GM08714 (cell line): ENCODE data around the gene GPC3.
"Not testable (repeated sequence)": the region's sequence is repeated elsewhere in the genome, so short reads cannot be mapped to it uniquely, and the experiment has no call there.

ENCODE experiments used
- H3K4me3 ChIP-seq: fragments of 200-500 bp; sonication (Bioruptor generic); 2 replicates; pipeline ENCODE4 v1.5.1; 2014; ENCODE audit warnings: mild to moderate bottlenecking, low read length, inconsistent platforms
- ZNF274 ChIP-seq: IDR thresholded peaks from 2 replicates; pipeline ENCODE4 v1.6.1; 2012; ENCODE audit warnings: mild to moderate bottlenecking, low read depth, low read length

GPC3 gene

DNA sequence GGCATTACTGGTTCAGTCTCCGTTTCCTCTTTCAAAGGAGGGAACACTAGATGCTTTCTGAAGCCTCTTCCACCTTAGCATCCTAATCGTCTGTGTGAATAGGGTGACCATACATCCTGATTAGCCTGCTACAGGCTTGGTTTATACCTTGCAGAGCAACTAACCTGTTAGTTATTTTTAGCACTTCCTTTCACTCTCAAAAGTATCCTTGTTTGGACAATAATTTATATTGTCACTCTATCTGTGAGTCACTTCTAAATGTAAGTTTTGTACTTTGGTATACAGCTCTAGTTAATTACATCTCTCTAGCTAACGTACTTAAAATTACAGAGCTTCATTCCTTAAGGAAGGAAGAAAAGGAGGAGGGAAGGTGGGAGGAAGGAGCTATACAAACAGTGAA, 174.5 kb downstream of the GPC3 start:
- TF ChIP-seq ZNF274: no peak
- no peak overlapping the region for H3K4me3 ChIP-seq

DNA sequence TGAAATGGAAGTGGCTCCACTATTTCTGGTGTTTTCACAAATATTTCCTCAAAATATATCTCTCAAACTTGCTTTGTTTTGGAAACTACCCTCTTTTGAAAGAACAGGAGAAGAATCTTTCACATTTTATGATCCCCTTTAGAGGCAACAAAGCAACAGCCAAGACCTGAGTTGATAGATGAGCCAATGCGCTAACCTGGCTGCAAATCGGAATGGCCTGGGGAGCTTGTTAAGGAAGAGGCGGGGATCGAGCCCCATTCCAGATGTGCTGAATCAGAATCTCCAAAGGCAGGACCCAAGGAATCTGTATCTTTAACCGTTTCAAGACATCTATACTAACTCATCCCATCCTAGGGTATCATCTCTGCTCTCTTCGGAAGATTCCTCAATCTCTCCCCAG, 181.3 kb downstream of the GPC3 start:
- H3K4me3 ChIP-seq: no peak overlapping the region
- TF ChIP-seq ZNF274: no peak

DNA sequence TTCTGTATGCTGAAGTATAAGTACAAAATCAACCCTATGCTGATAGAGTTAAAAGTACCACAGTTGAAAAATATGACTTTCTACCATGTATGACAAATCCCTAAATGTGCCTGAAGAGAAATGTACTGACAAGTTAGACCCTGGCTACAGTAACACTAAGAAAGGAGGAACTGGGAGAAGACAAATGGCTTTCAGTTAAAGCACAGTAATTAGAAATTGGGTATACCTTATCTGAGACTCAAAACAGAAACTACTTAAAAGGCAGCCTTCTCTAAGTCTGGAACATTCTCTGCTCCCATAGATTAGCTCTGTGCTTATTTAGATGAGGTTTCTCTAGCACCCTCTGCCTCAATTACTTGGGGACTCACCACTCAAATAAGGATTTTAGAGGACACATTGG, 189.1 kb downstream of the GPC3 start:
- TF ChIP-seq ZNF274: no peak
- H3K4me3 ChIP-seq: no peak overlapping the region

DNA sequence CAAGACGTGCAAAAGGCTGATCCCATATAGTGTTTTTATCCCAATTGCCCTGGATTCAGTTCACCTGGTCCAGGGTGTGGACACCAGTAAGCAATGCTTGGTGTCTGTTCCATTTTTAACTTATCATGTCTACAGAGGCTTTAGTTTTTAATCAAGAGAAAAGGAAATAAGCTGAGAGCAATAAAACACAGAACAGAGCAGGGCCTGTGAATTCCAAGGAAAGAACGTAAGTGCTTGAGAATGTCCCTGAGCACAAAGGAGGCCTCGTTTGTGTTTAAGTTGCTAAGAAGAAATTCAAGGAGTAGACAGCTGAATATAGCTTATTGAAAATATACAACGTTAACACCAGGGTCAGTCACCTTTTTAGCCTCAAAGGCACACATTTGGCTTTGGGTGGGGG, 191.3 kb downstream of the GPC3 start:
- H3K4me3 ChIP-seq: no peak overlapping the region

DNA sequence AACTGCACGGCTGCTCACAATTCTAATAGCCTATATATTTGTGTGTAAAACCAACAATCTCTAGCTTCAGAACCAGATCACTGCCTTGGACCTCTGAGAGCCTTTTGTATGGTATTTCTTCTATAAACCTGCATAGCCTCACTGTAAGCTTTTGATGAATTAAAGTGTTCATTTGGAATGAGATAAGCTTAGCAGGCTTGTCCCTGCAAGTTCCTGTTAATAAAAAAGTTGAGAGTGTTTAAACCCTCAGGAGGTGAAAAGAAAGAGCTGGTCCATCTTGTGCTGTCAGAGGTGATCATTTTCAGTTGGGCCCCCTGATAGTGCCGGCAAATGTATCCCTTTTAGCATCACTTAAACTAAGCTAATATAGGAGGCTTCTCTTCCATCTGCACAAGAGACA, 191.8 kb downstream of the GPC3 start:
- no peak overlapping the region for H3K4me3 ChIP-seq
- TF ChIP-seq ZNF274: no peak

More for the DNA sequence above, 191.3 kb downstream of the GPC3 start:
- TF ChIP-seq ZNF274: no peak

DNA sequence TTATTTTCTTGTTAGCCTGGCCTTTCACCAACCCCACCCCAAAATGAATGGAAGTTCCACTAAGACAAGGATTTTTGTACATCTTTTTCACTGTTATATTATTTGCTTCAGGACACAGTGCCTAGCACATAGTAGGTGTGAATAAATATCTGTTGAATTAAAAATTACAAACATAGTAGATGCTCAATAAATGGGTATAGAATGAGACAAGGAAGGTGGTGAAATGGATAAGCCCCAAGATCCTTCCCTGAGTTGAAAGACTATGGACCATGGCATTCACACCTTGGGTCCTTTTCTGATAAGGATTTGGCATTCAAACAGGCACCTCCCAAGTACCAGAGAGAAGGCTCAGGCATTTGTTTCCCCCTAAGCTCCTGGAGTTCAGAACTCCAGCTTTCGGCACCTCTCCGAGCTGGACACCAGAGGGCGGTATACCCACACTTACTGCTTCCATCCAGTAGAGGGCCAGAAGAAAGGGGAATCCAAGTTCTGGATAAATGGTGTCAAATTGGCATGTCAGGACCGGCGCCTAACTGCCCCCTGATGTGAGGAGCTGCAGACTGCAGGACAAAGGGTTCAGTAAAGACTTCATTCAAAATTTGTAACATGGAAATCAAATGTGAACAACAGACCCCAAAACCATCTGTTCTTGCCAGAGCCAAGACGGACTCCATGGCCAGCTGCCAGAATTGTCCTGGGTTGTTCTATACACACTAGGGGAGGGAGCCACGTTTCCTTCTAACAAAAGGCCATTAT, 193.0 kb downstream of the GPC3 start:
- no peak overlapping the region for H3K4me3 ChIP-seq
- TF ChIP-seq ZNF274: no peak

DNA sequence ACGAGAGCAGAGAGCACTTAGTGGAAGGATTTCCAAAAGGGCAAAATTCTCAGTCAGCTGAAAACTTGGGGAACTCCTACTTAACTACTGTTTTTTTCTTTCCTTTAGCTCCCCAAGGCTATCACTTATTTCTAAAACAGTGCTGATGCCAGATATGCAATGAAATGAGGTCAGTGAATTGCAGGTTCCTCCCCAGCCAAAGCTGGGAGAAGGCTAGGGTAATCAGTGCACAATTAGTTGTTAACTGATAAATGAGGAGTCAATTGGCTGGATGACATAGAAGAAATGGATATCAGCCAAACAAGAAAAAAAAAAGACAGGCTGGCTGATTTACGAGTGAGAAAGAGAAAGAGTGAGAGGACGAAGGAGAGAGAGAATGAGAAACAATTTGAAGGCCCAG, 195.6 kb downstream of the GPC3 start:
- H3K4me3 ChIP-seq: no peak overlapping the region

DNA sequence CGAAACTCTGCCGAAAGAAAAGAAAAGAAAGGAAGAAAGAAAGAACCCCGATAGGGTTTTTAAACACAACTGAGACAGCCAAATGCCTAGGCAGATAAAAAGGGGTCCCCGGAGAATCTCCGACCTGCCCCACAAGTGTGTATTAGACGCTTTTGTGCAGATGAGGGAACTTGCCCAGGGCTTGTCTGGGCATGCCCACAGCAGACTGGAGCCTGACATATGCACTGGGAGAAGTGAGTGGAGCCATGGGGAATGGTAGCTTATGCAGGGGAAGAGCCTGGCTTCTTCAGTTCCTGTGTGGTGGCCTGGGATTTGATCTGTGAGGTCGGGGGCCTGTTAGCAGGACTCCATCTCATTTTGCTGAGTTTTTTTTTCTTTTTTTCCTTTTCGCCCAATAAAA, 199.0 kb downstream of the GPC3 start:
- no peak for TF ChIP-seq ZNF274
- no peak overlapping the region for H3K4me3 ChIP-seq

More for the DNA sequence above, 195.6 kb downstream of the GPC3 start:
- no peak for TF ChIP-seq ZNF274

DNA sequence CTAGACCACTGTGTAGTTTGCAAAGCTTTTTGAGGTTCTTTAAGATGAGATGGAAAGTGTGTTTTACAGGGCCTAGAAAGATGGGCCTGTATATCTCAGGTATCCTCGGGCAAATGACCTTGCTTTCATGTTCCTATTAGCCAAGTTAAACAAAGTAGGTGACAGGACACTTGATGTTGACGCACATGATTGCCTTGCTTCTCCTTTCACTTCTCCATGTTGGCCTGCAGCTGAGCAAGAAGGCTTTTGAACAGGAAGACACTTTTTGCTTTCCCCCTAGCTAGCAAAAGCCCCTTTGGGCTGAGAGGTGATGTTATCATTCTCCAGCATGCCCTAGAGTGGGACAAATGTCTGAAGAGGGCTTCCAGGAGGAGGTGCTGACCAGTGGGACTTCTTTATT, 202.1 kb downstream of the GPC3 start:
- TF ChIP-seq ZNF274: no peak
- H3K4me3 ChIP-seq: no peak overlapping the region

DNA sequence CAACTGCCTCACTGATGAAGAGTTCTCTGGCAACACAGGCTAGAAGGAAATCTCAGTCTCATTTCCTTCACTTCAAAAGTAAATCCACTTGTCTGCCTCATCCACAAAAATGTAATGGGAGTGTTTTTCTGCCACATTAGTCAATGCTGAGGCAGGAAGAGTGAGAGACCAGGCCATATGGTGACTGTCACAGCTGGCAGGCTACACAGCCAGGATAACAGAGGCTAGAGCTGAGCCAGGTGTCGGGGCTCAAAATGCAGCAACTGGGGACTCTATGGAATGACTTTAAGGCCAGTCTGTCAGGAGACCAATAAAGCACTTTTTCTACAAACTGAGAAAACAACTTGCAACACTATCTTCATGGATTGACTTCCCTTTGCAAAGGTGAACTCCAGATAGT, 204.2 kb downstream of the GPC3 start:
- TF ChIP-seq ZNF274: no peak
- no peak overlapping the region for H3K4me3 ChIP-seq

DNA sequence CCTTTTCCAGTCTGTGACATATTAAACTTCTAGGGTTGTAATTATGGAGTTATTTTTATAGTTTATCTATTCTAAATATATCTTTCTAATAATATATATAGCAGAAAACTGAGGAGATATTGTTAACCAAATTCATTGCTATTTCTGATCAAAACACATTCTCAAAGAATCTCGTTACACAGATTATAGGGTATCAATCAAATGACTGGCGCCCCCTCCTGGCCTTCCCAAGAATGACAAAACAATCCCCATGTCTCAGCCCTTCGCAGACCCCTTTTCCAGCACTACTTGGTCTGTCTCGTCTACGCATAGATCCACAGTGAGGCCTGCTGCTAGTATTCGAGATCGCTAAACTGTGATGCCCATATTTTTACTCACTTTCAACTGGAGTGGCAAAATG, 209.3 kb downstream of the GPC3 start:
- TF ChIP-seq ZNF274: no peak
- no peak overlapping the region for H3K4me3 ChIP-seq

DNA sequence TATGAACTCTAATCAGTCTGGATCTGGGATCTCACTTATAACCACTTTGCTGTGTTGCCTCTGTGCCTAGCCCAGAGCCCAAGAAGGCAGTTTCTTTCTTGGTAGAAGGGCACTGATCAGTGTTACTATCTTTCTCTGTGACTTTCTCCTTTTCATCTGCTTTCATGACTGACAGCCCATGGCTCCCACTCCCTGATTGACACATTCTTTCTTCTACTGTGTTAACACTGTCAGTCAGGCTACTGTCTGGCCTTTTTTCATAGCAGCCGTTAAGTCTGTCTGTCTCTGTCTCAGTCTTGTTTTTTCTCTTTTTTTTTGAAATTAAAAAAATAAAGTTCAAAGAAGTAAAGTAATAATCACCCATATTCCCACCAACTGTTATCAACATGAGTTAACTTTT, 210.6 kb downstream of the GPC3 start:
- no peak overlapping the region for H3K4me3 ChIP-seq
- TF ChIP-seq ZNF274: no peak

DNA sequence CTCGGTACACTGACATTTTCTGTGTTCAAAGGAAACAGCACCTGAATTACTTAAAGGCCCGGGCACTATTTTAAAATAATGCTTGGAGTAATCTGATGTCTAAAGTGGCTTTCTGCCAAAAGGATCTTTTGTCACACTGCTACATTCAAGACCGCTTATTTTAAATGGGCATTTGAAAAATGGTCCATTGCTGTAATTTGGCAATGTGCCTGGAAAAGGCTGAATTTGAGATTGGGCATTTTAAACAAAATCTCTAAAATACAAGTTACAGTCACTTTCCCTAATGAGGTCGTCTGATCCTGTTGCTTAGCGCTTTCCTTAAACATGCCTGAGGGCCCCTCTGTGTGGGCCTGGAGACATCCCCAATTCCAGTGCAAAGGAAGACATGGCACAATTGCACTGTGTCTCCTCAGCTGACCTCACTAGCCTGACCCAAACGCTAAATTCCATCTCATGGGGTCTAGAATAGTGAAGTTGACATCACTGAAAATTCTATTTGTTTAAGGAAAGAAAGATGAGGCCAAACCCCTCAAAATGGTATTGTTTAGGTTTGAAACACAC, 214.2 kb downstream of the GPC3 start:
- no peak overlapping the region for H3K4me3 ChIP-seq
- no peak for TF ChIP-seq ZNF274

DNA sequence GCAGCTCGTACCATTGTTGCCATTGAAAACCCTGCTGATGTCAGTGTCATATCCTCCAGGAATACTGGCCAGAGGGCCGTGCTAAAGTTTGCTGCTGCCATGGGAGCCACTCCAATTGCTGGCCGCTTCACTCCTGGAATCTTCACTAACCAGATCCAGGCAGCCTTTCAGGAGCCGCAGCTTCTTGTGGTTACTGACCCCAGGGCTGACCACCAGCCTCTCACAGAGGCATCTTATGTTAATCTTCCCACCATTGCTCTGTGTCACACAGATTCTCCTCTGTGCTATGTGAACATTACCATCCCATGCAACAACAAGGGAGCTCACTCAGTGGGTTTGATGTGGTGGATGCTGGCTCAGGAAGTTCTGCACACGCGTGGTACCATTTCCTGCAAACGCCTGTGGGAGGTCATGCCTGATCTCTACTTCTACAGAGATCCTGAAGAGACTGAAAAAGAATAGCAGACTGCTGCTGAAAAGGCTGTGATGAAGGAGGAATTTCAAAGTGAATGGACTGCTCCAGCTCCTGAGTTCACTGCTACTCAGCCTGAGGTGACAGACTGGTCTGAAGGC, 222.3 kb downstream of the GPC3 start:
- H3K4me3 ChIP-seq: not testable (repeated sequence)

DNA sequence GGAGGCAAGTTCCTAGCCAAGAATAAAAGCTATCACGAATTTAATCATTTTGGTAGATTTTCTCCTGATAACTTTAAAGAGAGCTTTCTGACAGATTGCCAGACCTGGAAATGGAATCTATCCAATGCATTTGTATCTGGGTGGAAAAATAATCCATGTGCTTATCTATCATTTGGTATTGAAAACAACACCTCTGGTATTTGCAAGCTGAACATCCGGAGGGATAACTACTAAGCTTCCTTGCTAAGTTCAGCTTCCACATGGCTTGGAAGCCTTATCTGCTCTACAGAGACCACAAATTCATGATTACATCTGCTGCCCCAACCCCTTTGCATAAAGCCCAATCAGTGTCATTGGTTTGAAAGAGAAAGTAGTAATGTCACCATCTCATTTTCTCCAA, 230.7 kb downstream of the GPC3 start:
- H3K4me3 ChIP-seq: no peak overlapping the region
- TF ChIP-seq ZNF274: no peak

DNA sequence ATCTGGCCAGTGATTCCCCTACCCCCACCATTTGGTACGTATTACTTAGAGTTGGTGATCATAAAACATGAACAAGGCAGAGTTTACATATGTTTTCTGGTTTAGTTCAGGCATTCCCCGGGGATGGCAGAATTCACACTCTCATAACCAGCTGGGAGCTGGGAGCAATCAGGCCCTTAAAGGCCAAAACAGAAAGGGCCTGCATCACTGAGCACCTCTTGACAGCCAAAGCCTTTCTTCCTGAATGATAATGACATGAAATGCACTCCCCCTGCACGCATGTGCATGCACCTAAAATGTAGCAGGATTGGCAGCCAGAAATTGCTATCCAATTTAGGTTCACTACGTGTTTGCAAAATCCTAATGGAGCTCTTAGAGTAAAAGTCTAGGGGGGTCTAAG, 235.4 kb downstream of the GPC3 start:
- H3K4me3 ChIP-seq: no peak overlapping the region
- no peak for TF ChIP-seq ZNF274

DNA sequence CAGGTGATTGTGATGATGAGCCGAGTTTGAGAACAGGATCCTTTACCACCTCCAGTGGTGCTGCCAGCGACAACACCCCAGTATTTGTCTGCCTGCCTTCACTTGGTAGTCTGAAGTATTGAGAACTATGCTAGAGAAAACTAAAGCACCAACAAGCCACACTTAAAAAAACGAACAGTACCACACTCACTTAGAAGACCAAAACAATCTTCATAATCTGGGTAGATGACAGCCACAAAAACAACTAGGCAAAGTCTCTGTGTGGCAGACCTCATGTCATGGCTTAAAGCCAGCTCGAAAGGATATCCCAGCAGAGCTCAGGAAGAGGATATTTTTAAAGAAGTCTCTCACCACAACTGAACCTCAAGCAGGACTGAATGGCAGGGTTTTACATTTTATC, 236.0 kb downstream of the GPC3 start:
- H3K4me3 ChIP-seq: no peak overlapping the region
- TF ChIP-seq ZNF274: no peak
